ENCODE data around the gene POLA2. TPM values are rescaled to one million over a fixed set of nuclear protein-coding genes. Genes with fewer than 3 reads are reported as not detected.

The POLA2 gene
- total RNA-seq, 4 donors from 2014 or later: 7.6 to 11.3 (median 10.4) TPM

GRCh38 chr11:65311170-65311678 is 49.5 kb downstream of the POLA2 start:
- TF ChIP-seq, protein P1, sequence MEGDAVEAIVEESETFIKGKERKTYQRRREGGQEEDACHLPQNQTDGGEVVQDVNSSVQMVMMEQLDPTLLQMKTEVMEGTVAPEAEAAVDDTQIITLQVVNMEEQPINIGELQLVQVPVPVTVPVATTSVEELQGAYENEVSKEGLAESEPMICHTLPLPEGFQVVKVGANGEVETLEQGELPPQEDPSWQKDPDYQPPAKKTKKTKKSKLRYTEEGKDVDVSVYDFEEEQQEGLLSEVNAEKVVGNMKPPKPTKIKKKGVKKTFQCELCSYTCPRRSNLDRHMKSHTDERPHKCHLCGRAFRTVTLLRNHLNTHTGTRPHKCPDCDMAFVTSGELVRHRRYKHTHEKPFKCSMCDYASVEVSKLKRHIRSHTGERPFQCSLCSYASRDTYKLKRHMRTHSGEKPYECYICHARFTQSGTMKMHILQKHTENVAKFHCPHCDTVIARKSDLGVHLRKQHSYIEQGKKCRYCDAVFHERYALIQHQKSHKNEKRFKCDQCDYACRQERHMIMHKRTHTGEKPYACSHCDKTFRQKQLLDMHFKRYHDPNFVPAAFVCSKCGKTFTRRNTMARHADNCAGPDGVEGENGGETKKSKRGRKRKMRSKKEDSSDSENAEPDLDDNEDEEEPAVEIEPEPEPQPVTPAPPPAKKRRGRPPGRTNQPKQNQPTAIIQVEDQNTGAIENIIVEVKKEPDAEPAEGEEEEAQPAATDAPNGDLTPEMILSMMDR (IDR thresholded peaks at IDR 0.05): no peak
- TF ChIP-seq POLR2A (IDR thresholded peaks at IDR 0.05): no peak
- H3K36me3 ChIP-seq: no peaks in the 10 kb centered on the region
- intact Hi-C loops (cut with DNase I): no loop called here
- H3K4me3 ChIP-seq (replicated peaks in 1 of 3): no peak overlapping the region
- peak overlapping the region; percentile 68 to 99 (median 96) for H3K27ac ChIP-seq
- no peaks in the 10 kb centered on the region for H3K9me3 ChIP-seq
- no peaks in the 10 kb centered on the region for H3K27me3 ChIP-seq
- peak; percentile 72 to 75 for DNase-seq
- 64 to 81% methylated on average over 5 of the region's 5 CpGs for WGBS, 2 donors
- H3K4me1 ChIP-seq: peaks cover 64 to 86% of the 10 kb centered on the region in 2 donors

- H3K27ac ChIP-seq: peak within 1 kb of the TSS; percentile 79 to 91 (median 82)
- peaks cover 45 to 73% of the 10 kb centered on the region in 2 donors for H3K4me1 ChIP-seq
- H3K27me3 ChIP-seq: no peaks in the 10 kb centered on the region
- no peaks in the 10 kb centered on the region for H3K36me3 ChIP-seq
- intact Hi-C loops (cut with DNase I): no loop called here
- DNase-seq: peak; percentile 92 to 93
- 0 to 1% methylated on average over 25 to 32 of the region's 74 CpGs for WGBS, 2 donors
- no peaks in the 10 kb centered on the region for H3K9me3 ChIP-seq
- H3K4me3 ChIP-seq (replicated peaks in 1 of 3): peak within 1 kb of the TSS; percentile 67 to 89 (median 88)
- TF ChIP-seq POLR2A (IDR thresholded peaks at IDR 0.05): peak; percentile 87 to 96
- TF ChIP-seq, protein P1 (IDR thresholded peaks at IDR 0.05): no peak
These were observed 52.9 kb downstream of the POLA2 start, which contains the start of gene CDC42EP2 for GRCh38 chr11:65314501-65315203. Gene CDC42EP2, plus strand, starts transcription at chr11:65314866. Its CDS starts 6,033 bp downstream, at chr11:65320899.

- H3K27me3 ChIP-seq: no peaks in the 10 kb centered on the region
- peak overlapping the region; percentile 79 to 91 (median 82) for H3K27ac ChIP-seq
- DNase-seq: peak; percentile 80 to 82
- H3K36me3 ChIP-seq: no peaks in the 10 kb centered on the region
- no peaks in the 10 kb centered on the region for H3K9me3 ChIP-seq
- no peak for TF ChIP-seq POLR2A (IDR thresholded peaks at IDR 0.05)
- TF ChIP-seq, protein P1 (IDR thresholded peaks at IDR 0.05): peak; percentile 81 to 95 (median 95)
- H3K4me1 ChIP-seq: peaks cover 39 to 66% of the 10 kb centered on the region in 2 donors
- intact Hi-C loops (cut with DNase I): no loop called here
- H3K4me3 ChIP-seq (replicated peaks in 1 of 3): peak overlapping the region; percentile 67 to 89 (median 88)
- WGBS, 2 donors: 0% methylated on average over 1 to 11 of the region's 59 CpGs
These were observed 53.6 kb downstream of the POLA2 start for GRCh38 chr11:65315204-65315865.

DNA sequence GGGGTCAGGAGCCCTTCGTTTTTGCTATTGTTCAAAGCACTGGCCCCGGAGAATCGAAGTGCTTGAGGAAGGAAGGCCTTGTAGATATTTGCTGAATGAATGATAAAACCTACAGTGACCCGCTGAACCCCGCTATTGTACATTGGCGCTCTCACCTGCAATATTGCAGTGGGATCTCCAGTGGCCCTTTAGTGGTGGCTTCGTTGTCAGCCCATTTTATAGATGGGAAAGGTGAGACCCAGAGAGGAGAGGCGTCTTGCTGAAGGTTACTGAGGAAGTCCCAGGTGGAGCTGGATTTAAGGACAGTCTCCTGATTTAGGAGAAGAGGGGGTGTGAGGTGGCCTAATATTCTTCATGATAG is 54.1 kb downstream of the POLA2 start:
- Histone ChIP-seq H3K27ac (peak overlapping the region; percentile 79 to 91 (median 82)), H3K9me3 (no peaks in the 10 kb centered on the region), H3K36me3 (peaks cover 4 to 5% of the 10 kb centered on the region in 2 donors), H3K27me3 (no peaks in the 10 kb centered on the region), H3K4me3 (replicated peaks in 1 of 3) (peak overlapping the region; percentile 67 to 89 (median 88)), H3K4me1 (peaks cover 34 to 61% of the 10 kb centered on the region in 2 donors)
- DNase-seq: no peak
- no peak for TF ChIP-seq POLR2A (IDR thresholded peaks at IDR 0.05)
- TF ChIP-seq, protein P1 (IDR thresholded peaks at IDR 0.05): peak in 2 of 6 experiments; percentile 10 to 42
- intact Hi-C loops (cut with DNase I): loop anchor here (2.0 kb wide), 1 partner anchor 41 kb away; no protein-coding TSS in a partner anchor
- WGBS, 2 donors: 19 to 29% methylated on average over 7 to 8 of the region's 8 CpGs

Measured in thyroid gland (tissue), 4 donors.